ENCODE measurements around the gene EVX1.

GRCh38 chr7:27283558-27283957, 41.0 kb downstream of the EVX1 start:
- TF ChIP-seq CTCF (IDR thresholded peaks at IDR 0.05 in 8 of 11, conservative IDR thresholded peaks at IDR 0.05 in 3 of 11), result no peak
- no peak for TF ChIP-seq POLR2A (IDR thresholded peaks at IDR 0.05)
- no peak for TF ChIP-seq POLR2AphosphoS5 (IDR thresholded peaks at IDR 0.05)

Measured in spleen (tissue), 7 donors.